K562 (cell line): ENCODE results near the gene ZBTB43. TPM values are rescaled to one million over a fixed set of nuclear protein-coding genes. Genes with fewer than 3 reads are reported as not detected.

Source experiments
- ATF7 ChIP-seq: fragments of 450-650 bp; IDR thresholded peaks from 2 replicates; pipeline ENCODE4 v1.7.1; 2014; ENCODE audit warnings: mild to moderate bottlenecking, moderate library complexity
- CHD4 ChIP-seq: fragments of 200-600 bp; sonication (generic); IDR thresholded peaks from 3 replicates; pipeline ENCODE4 v1.6.1; 2012; ENCODE audit warnings: low read depth, mild to moderate bottlenecking, mixed read lengths, low read length, inconsistent platforms; ENCODE audit not compliant: insufficient read depth, insufficient replicate concordance, poor library complexity, severe bottlenecking
- GATAD2B ChIP-seq: fragments of 450-650 bp; IDR thresholded peaks from 2 replicates; pipeline ENCODE4 v1.6.1; 2017; ENCODE audit warnings: mild to moderate bottlenecking, borderline replicate concordance
- HMG20A ChIP-seq: fragments of 450-650 bp; formaldehyde crosslinking; conservative IDR thresholded peaks from 2 replicates; pipeline ENCODE4 v1.4.0; 2020; ENCODE audit warnings: mild to moderate bottlenecking, mixed read lengths
- KAT7 ChIP-seq: sonication (generic); formaldehyde crosslinking; IDR thresholded peaks from 2 replicates; pipeline ENCODE4 v1.8.0; 2022; ENCODE audit warnings: missing genetic modification reagents, mild to moderate bottlenecking, borderline replicate concordance
- MED1 ChIP-seq: sonication (generic); formaldehyde crosslinking; IDR thresholded peaks from 2 replicates; pipeline ENCODE4 v1.8.1; 2023; ENCODE audit warnings: missing genetic modification reagents, borderline replicate concordance
- NR2C2 ChIP-seq, 2 experiments: fragments of 200-800 bp in 1 of 2; sonication (Bioruptor generic) in 1 of 2; sonication (generic) in 1 of 2; formaldehyde crosslinking in 1 of 2; IDR thresholded peaks; 2 replicates each; pipeline versions ENCODE4 v1.6.1 to v1.8.0; 2016 to 2022; ENCODE audit warnings: mild to moderate bottlenecking in 1 of 2, missing compliant biosample characterization in 1 of 2, missing genetic modification characterization in 1 of 2, missing genetic modification reagents in 1 of 2
- ZNF12 ChIP-seq: sonication (generic); formaldehyde crosslinking; IDR thresholded peaks from 2 replicates; pipeline ENCODE4 v1.4.0; 2020; ENCODE audit warnings: mild to moderate bottlenecking, missing genetic modification reagents
- ZNF75A ChIP-seq: fragments of 450-650 bp; formaldehyde crosslinking; IDR thresholded peaks from 2 replicates; pipeline ENCODE4 v1.4.0; 2020; ENCODE audit warnings: mild to moderate bottlenecking
- ZNF780A ChIP-seq: fragments of 250-450 bp; sonication (Bioruptor Pico); IDR thresholded peaks from 2 replicates; pipeline ENCODE4 v1.5.0; 2021; ENCODE audit warnings: mild to moderate bottlenecking
- polyA plus RNA-seq, 8 experiments: library from polyadenylated mRNA; depleted of rRNA in 4 of 8; stranded (reverse) in 5 of 8; unstranded in 3 of 8; fragments of >200 nt; fragmentation: Nextera tagmentation in 2 of 8; fragmentation: Illumina TruSeq in 1 of 8; extraction: Ambion mirVana in 2 of 8; extraction: Trizol in 1 of 8; gene quantifications; 2 replicates each; pipeline versions ENCODE4 v1.2.1 to v1.2.3, GENCODE V29; 2011 to 2014; ENCODE audit warnings: inconsistent platforms in 1 of 8, missing spikeins in 1 of 8
- total RNA-seq, 7 experiments: library from RNA; depleted of rRNA in 6 of 7; stranded (reverse); fragments of >200 nt in 6 of 7; fragmentation: Illumina TruSeq in 2 of 7; extraction: Trizol in 2 of 7; gene quantifications; 2 replicates each; pipeline versions ENCODE4 v1.2.1 to v1.2.3, GENCODE V29; 2011 to 2021; ENCODE audit warnings: low replicate concordance in 1 of 7
- TF ChIP-seq, protein P1 (sequence below): sonication (generic); formaldehyde crosslinking; IDR thresholded peaks from 2 replicates; pipeline ENCODE4 v1.8.0; 2022; ENCODE audit warnings: mild to moderate bottlenecking, low read depth, missing genetic modification reagents
- TF ChIP-seq, protein P2 (sequence below), 2 experiments: fragments of 150-350 bp in 1 of 2; IDR thresholded peaks; 2 replicates each; pipeline ENCODE4 v1.6.1; 2012 to 2016; ENCODE audit warnings: low read depth in 2 of 2, low read length in 2 of 2, mild to moderate bottlenecking in 1 of 2, moderate library complexity in 1 of 2
- TF ChIP-seq, protein P3 (sequence below): fragments of 250-450 bp; sonication (Bioruptor Pico); IDR thresholded peaks from 2 replicates; pipeline ENCODE4 v1.5.0; 2021; ENCODE audit warnings: mild to moderate bottlenecking, moderate library complexity
- TF ChIP-seq, protein P4 (sequence below): IDR thresholded peaks from 2 replicates; pipeline ENCODE4 v1.6.1; 2011; ENCODE audit not compliant: insufficient read length; ENCODE audit errors: extremely low read depth
- TF ChIP-seq, protein P5 (sequence below): fragments of 450-650 bp; IDR thresholded peaks from 2 replicates; pipeline ENCODE4 v1.6.1; 2016; ENCODE audit warnings: low read depth, mild to moderate bottlenecking, moderate library complexity
- TF ChIP-seq, protein P6 (sequence below): fragments of 250-450 bp; sonication (Bioruptor Pico); IDR thresholded peaks from 2 replicates; pipeline ENCODE4 v1.6.1; 2021; ENCODE audit warnings: mild to moderate bottlenecking

Gene ZBTB43
- total and polyA plus RNA-seq, 9 of the 15 experiments (the other 6 are each of a cell fraction or from before 2014, with no cell fraction given) = 3.9 to 17.2 (median 9.1) TPM

DNA sequence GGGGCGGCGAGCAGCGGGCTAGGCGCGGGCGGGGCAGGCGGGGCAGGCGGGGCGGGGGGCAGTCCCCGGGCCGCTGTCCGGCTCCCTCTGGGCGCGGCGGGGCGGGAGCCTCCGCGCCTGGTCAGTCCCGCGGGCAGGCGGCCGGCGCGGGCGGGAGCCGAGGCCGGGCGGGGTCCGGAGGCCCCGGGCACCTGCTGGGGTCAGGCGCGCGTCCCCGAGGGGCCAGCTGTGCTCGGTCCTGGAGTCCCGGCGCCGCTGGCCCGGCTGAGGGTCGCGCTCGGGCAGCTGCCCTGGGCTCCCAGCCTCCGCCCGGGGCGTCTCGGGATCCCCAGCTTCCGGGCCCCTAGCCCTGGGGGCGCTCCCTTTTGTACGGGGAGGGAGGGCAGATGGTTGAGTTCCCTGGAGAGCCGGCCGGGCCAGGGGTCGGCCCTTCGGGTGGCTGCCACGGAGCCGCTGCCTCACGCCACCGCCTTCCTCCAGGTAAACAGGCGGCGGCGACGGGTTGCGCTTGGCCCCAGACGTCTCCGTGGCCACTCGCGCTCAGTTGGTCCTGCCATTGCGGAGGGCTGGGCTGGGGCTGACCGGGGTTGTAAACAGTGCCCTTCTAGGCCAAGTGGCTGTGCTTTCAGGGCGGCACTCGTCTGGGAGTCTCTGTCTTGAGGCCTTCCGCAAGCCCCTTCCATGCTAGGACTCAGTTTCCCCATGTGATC is 56.1 kb downstream of the ZBTB43 start (continued):
- TF ChIP-seq ATF7 (no peak), CHD4 (no peak), KAT7 (peak; percentile 41; the same call in 1 of the 2 replicates), NR2C2 (CRISPR knock-in tag; IDR thresholded peaks at IDR 0.05) (no peak), NR2C2 (tag; IDR thresholded peaks at IDR 0.05) (peak; percentile 97), ZNF12 (CRISPR knock-in tag) (no peak), HMG20A (no peak), MED1 (CRISPR knock-in tag) (no peak), ZNF780A (CRISPR knock-in tag) (no peak), GATAD2B (peak; percentile 48; the same call in 1 of the 2 replicates), ZNF75A (CRISPR knock-in tag) (no peak)
- TF ChIP-seq, protein P1, sequence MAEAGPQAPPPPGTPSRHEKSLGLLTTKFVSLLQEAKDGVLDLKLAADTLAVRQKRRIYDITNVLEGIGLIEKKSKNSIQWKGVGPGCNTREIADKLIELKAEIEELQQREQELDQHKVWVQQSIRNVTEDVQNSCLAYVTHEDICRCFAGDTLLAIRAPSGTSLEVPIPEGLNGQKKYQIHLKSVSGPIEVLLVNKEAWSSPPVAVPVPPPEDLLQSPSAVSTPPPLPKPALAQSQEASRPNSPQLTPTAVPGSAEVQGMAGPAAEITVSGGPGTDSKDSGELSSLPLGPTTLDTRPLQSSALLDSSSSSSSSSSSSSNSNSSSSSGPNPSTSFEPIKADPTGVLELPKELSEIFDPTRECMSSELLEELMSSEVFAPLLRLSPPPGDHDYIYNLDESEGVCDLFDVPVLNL (CRISPR knock-in tag) = no peak
- TF ChIP-seq, protein P2, sequence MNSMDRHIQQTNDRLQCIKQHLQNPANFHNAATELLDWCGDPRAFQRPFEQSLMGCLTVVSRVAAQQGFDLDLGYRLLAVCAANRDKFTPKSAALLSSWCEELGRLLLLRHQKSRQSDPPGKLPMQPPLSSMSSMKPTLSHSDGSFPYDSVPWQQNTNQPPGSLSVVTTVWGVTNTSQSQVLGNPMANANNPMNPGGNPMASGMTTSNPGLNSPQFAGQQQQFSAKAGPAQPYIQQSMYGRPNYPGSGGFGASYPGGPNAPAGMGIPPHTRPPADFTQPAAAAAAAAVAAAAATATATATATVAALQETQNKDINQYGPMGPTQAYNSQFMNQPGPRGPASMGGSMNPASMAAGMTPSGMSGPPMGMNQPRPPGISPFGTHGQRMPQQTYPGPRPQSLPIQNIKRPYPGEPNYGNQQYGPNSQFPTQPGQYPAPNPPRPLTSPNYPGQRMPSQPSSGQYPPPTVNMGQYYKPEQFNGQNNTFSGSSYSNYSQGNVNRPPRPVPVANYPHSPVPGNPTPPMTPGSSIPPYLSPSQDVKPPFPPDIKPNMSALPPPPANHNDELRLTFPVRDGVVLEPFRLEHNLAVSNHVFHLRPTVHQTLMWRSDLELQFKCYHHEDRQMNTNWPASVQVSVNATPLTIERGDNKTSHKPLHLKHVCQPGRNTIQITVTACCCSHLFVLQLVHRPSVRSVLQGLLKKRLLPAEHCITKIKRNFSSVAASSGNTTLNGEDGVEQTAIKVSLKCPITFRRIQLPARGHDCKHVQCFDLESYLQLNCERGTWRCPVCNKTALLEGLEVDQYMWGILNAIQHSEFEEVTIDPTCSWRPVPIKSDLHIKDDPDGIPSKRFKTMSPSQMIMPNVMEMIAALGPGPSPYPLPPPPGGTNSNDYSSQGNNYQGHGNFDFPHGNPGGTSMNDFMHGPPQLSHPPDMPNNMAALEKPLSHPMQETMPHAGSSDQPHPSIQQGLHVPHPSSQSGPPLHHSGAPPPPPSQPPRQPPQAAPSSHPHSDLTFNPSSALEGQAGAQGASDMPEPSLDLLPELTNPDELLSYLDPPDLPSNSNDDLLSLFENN (IDR thresholded peaks at IDR 0.05; ENCODE audit: low read depth in 2 of 2, low read length in 2 of 2) = no peak
- TF ChIP-seq, protein P3, sequence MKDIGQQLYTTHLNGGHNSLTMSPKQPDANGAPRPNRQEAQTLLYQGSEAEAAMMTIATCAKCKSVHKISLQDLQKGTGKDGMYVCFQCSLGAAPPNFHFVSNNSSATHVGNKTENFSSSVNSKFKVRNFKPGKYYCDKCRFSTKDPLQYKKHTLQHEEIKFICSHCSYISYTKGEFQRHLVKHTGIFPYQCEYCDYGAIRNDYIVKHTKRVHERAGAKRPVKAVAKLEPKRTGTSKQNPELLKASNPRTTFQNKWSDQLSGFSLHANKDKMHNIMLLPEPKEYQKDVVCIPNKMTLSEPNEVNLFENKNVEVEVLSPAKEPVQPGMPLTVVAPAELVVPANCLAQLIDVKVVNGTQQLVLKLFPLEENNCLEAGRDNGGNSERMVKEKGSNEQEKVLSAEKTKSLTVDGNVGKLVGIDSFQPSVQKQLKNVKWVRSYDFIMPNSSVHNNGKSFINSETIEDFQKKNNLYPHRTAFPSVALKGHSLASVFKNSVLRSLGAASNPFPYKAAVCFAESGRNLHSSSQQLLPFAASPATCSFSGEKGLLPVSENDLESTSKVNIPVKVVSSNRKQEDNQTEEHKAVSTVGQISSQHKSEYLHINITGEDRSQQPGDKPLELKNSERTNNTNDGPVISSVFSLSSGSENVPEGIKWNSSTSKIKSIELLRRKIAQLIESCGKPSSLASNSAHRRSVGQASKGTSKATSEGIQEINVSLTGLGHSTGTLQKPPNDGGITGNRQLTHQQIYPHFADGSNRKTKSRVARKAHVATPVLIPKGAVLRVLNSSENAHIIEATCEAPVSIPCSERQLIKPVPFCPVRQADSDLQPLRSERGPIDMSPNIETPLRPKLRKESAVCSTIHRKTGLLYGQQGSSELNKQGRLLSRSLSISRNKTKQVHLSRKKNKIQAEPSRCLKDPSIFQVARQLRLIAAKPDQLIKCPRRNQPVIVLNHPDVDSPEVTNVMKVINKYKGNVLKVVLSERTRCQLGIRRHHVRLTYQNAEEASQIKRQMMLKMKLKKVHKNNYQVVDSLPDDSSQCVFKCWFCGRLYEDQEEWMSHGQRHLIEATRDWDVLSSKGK (CRISPR knock-in tag) = no peak
- TF ChIP-seq, protein P4, sequence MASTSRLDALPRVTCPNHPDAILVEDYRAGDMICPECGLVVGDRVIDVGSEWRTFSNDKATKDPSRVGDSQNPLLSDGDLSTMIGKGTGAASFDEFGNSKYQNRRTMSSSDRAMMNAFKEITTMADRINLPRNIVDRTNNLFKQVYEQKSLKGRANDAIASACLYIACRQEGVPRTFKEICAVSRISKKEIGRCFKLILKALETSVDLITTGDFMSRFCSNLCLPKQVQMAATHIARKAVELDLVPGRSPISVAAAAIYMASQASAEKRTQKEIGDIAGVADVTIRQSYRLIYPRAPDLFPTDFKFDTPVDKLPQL = no peak
- TF ChIP-seq, protein P5, sequence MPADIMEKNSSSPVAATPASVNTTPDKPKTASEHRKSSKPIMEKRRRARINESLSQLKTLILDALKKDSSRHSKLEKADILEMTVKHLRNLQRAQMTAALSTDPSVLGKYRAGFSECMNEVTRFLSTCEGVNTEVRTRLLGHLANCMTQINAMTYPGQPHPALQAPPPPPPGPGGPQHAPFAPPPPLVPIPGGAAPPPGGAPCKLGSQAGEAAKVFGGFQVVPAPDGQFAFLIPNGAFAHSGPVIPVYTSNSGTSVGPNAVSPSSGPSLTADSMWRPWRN = no peak
- TF ChIP-seq, protein P6, sequence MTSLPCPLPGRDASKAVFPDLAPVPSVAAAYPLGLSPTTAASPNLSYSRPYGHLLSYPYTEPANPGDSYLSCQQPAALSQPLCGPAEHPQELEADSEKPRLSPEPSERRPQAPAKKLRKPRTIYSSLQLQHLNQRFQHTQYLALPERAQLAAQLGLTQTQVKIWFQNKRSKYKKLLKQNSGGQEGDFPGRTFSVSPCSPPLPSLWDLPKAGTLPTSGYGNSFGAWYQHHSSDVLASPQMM (CRISPR knock-in tag) = no peak
